H1 (cell line): ENCODE data around the gene ASCC2. TPM values are rescaled to one million over a fixed set of nuclear protein-coding genes. Genes with fewer than 3 reads are reported as not detected.

Experiments used
- CTCF ChIA-PET: fragments of 300-600 bp; sonication (Branson Sonifier 250); formaldehyde crosslinking; loops from one replicate; lab custom pipeline; 2021; ENCODE audit not compliant: partially characterized antibody; lab: Charles Lee
- POLR2A ChIA-PET: fragments of 300-600 bp; sonication (Branson Sonifier 250); formaldehyde crosslinking; loops from one replicate; lab custom pipeline; 2021; ENCODE audit warnings: inconsistent platforms; ENCODE audit not compliant: partially characterized antibody; lab: Charles Lee
- DNase-seq, 2 experiments: peaks; one replicate each; pipeline versions ENCODE4 v3.0.0 to v3.0.0-alpha.2; 2010 to 2022; ENCODE audit warnings: low spot score in 2 of 2, low read depth in 1 of 2, mixed read lengths in 1 of 2
- FAIRE-seq: peaks from 2 replicates; lab custom pipeline; 2011; peaks lifted over from hg19 to GRCh38; lab: Jason Lieb, UNC
- H2AFZ ChIP-seq: 2 replicates; pipeline ENCODE4 v1.8.1; 2012; ENCODE audit warnings: low read length, inconsistent platforms
- H2AK5ac ChIP-seq: 2 replicates; pipeline ENCODE4 v1.6.1; 2013; ENCODE audit warnings: low read depth, low read length
- H2BK120ac ChIP-seq: replicated peaks from 2 replicates; pipeline ENCODE3; 2013; ENCODE audit warnings: low read depth, low read length, inconsistent platforms
- H2BK12ac ChIP-seq: 2 replicates; pipeline ENCODE4 v1.6.1; 2013; ENCODE audit warnings: low read depth, low read length
- H2BK15ac ChIP-seq: 2 replicates; pipeline ENCODE4 v1.6.1; 2013; ENCODE audit warnings: low read length
- H2BK20ac ChIP-seq: 2 replicates; pipeline ENCODE4 v1.6.1; 2013; ENCODE audit warnings: low read length
- H2BK5ac ChIP-seq: 2 replicates; pipeline ENCODE4 v1.6.1; 2013; ENCODE audit warnings: low read depth, low read length
- H3K14ac ChIP-seq: 2 replicates; pipeline ENCODE4 v1.6.1; 2013; ENCODE audit warnings: inconsistent platforms; ENCODE audit not compliant: insufficient read length
- H3K18ac ChIP-seq: 2 replicates; pipeline ENCODE4 v1.6.1; 2013; ENCODE audit warnings: low read length; ENCODE audit errors: extremely low read depth
- H3K23ac ChIP-seq: 2 replicates; pipeline ENCODE4 v1.6.1; 2013; ENCODE audit warnings: inconsistent platforms; ENCODE audit not compliant: insufficient read length
- H3K23me2 ChIP-seq: 2 replicates; pipeline ENCODE4 v1.6.1; 2013; ENCODE audit warnings: low read depth, low read length
- H3K27ac ChIP-seq: 2 replicates; pipeline ENCODE4 v1.6.1; 2011; ENCODE audit warnings: low read depth, low read length, inconsistent platforms
- H3K27me3 ChIP-seq, 4 experiments: replicated peaks in 1 of 4; 1 replicate in 1 of 4; 2 replicates in 3 of 4; pipeline versions ENCODE4 v1.6.1 to v1.8.1; 2011 to 2013; ENCODE audit warnings: low read length in 3 of 4, mild to moderate bottlenecking in 3 of 4, inconsistent platforms in 2 of 4, mixed read lengths in 2 of 4, moderate library complexity in 1 of 4; ENCODE audit not compliant: control insufficient read depth in 3 of 4, insufficient read depth in 3 of 4; ENCODE audit errors: extremely low read depth in 1 of 4
- H3K36me3 ChIP-seq, 4 experiments: 2 replicates each; pipeline versions ENCODE4 v1.6.1 to v1.8.1; 2011 to 2013; ENCODE audit warnings: mild to moderate bottlenecking in 4 of 4, low read length in 3 of 4, moderate library complexity in 2 of 4, control low read depth in 1 of 4, inconsistent platforms in 1 of 4; ENCODE audit not compliant: insufficient read depth in 4 of 4, control insufficient read depth in 2 of 4
- H3K4ac ChIP-seq: replicated peaks from 2 replicates; pipeline ENCODE3; 2013; ENCODE audit warnings: low read length, low read depth, mixed read lengths, inconsistent platforms; ENCODE audit not compliant: insufficient read length
- H3K4me1 ChIP-seq, 4 experiments: replicated peaks in 1 of 4; 1 replicate in 1 of 4; 2 replicates in 3 of 4; pipeline versions ENCODE4 v1.6.1 to v1.8.1; 2011 to 2013; ENCODE audit warnings: low read length in 3 of 4, inconsistent platforms in 2 of 4, mixed read lengths in 1 of 4; ENCODE audit not compliant: insufficient read depth in 4 of 4, control insufficient read depth in 3 of 4
- H3K4me2 ChIP-seq, 2 experiments: 2 replicates each; pipeline versions ENCODE4 v1.6.1 to v1.8.1; 2011 to 2013; ENCODE audit warnings: low read depth in 2 of 2, low read length in 2 of 2, control low read depth in 1 of 2, inconsistent platforms in 1 of 2, mild to moderate bottlenecking in 1 of 2; ENCODE audit not compliant: insufficient read depth in 1 of 2
- H3K4me3 ChIP-seq, 4 experiments: fragments of 200-600, 300-600 bp in 1 of 4; sonication (generic), shearing (Covaris generic), sonication (Bioruptor Twin) in 1 of 4; 2 replicates each; pipeline versions ENCODE4 v1.5.1 to v1.8.1; 2011 to 2016; ENCODE audit warnings: low read length in 4 of 4, low read depth in 3 of 4, control low read depth in 2 of 4, inconsistent platforms in 2 of 4, mild to moderate bottlenecking in 2 of 4, mixed read lengths in 1 of 4, moderate library complexity in 1 of 4; ENCODE audit not compliant: insufficient read depth in 2 of 4; ENCODE audit errors: extremely low read depth in 1 of 4
- H3K56ac ChIP-seq: replicated peaks from 2 replicates; pipeline ENCODE3; 2013; ENCODE audit warnings: low read depth, mild to moderate bottlenecking, mixed read lengths, low read length, inconsistent platforms; ENCODE audit not compliant: insufficient read length
- H3K79me1 ChIP-seq: 2 replicates; pipeline ENCODE4 v1.6.1; 2013; ENCODE audit warnings: low read depth, low read length, control low read depth
- H3K79me2 ChIP-seq, 2 experiments: 2 replicates each; pipeline versions ENCODE4 v1.6.1 to v1.8.1; 2012 to 2013; ENCODE audit warnings: low read length in 2 of 2, mild to moderate bottlenecking in 2 of 2, inconsistent platforms in 1 of 2; ENCODE audit not compliant: insufficient read depth in 2 of 2, control insufficient read depth in 1 of 2
- H3K9ac ChIP-seq, 4 experiments: replicated peaks in 1 of 4; 1 replicate in 1 of 4; 2 replicates in 3 of 4; pipeline versions ENCODE4 v1.6.1 to v1.8.1; 2011 to 2013; ENCODE audit warnings: low read depth in 3 of 4, low read length in 3 of 4, control low read depth in 2 of 4, mild to moderate bottlenecking in 2 of 4, moderate library complexity in 2 of 4, inconsistent platforms in 1 of 4; ENCODE audit errors: extremely low read depth in 1 of 4
- H3K9me3 ChIP-seq, 2 experiments: 2 replicates each; pipeline versions ENCODE4 v1.6.1 to v1.8.1; 2012 to 2013; ENCODE audit warnings: mild to moderate bottlenecking in 2 of 2, moderate library complexity in 2 of 2, control low read depth in 1 of 2, inconsistent platforms in 1 of 2, low read depth in 1 of 2, low read length in 1 of 2, mixed read lengths in 1 of 2; ENCODE audit not compliant: insufficient read depth in 2 of 2
- H4K20me1 ChIP-seq, 2 experiments: replicated peaks in 1 of 2; 2 replicates each; pipeline versions ENCODE3 to v1.8.1; 2011 to 2013; ENCODE audit warnings: inconsistent platforms in 2 of 2, low read length in 2 of 2, mild to moderate bottlenecking in 1 of 2; ENCODE audit not compliant: insufficient read depth in 2 of 2, control insufficient read depth in 1 of 2
- H4K5ac ChIP-seq: 2 replicates; pipeline ENCODE4 v1.6.1; 2013; ENCODE audit warnings: low read length, low read depth, mixed read lengths, inconsistent platforms; ENCODE audit not compliant: insufficient read length
- H4K8ac ChIP-seq: 2 replicates; pipeline ENCODE4 v1.8.0; 2013; ENCODE audit warnings: mild to moderate bottlenecking, moderate library complexity, low read length, inconsistent platforms; ENCODE audit not compliant: insufficient read depth; ENCODE audit errors: extremely low read depth
- H4K91ac ChIP-seq: replicated peaks from 2 replicates; pipeline ENCODE3; 2013; ENCODE audit warnings: low read length, mixed read lengths, inconsistent platforms; ENCODE audit not compliant: insufficient read length
- CBX5 ChIP-seq: fragments of 300-800, 300-1000 bp; sonication (generic); IDR thresholded peaks from 2 replicates; pipeline ENCODE4 v1.7.1; 2016; ENCODE audit warnings: antibody characterized with exemption, low read length, low read depth
- CREB1 ChIP-seq: IDR thresholded peaks from 2 replicates; pipeline ENCODE4 v1.6.1; 2012; ENCODE audit warnings: inconsistent platforms
- GTF2F1 ChIP-seq: IDR thresholded peaks from 2 replicates; pipeline ENCODE4 v1.6.1; 2012; ENCODE audit warnings: low read depth, low read length, improper control_type of control experiment, borderline replicate concordance
- HDAC6 ChIP-seq: IDR thresholded peaks from one replicate; pipeline ENCODE4 v1.7.1; 2012; ENCODE audit warnings: low read depth, mild to moderate bottlenecking, inconsistent platforms, low read length, moderate library complexity
- JUND ChIP-seq: IDR thresholded peaks from 2 replicates; pipeline ENCODE4 v1.6.1; 2011; ENCODE audit warnings: mild to moderate bottlenecking, improper control_type of control experiment, low read length
- PHF8 ChIP-seq: fragments of 200-600 bp; sonication (generic); conservative IDR thresholded peaks from 2 replicates; pipeline ENCODE4 v1.7.1; 2012; ENCODE audit warnings: low read depth, mild to moderate bottlenecking, inconsistent platforms, low read length, moderate library complexity
- RXRA ChIP-seq: IDR thresholded peaks from 2 replicates; pipeline ENCODE4 v1.6.1; 2011; ENCODE audit warnings: low read depth, mild to moderate bottlenecking, low read length, moderate library complexity; ENCODE audit not compliant: insufficient read depth
- SP1 ChIP-seq: IDR thresholded peaks from 2 replicates; pipeline ENCODE4 v1.6.1; 2011; ENCODE audit warnings: low read depth, low read length
- SP2 ChIP-seq: IDR thresholded peaks from 2 replicates; pipeline ENCODE4 v1.6.1; 2012; ENCODE audit warnings: mild to moderate bottlenecking, low read length, inconsistent platforms
- TBP ChIP-seq: IDR thresholded peaks from 2 replicates; pipeline ENCODE4 v1.6.1; 2011; ENCODE audit warnings: low read depth, low read length, improper control_type of control experiment
- WGBS, 2 experiments: shearing (Covaris generic) in 1 of 2; methylation state at CpG; one replicate each; pipeline versions ENCODE4 v1.1.6 to v1.1.7; 2013 to 2015; ENCODE audit warnings: low lambda C conversion rate in 2 of 2, mixed read lengths in 2 of 2, inconsistent platforms in 1 of 2, low coverage in 1 of 2, missing lambda C conversion rate in 1 of 2; ENCODE audit not compliant: insufficient replicate concordance in 2 of 2, insufficient coverage in 1 of 2, insufficient read length in 1 of 2; ENCODE audit errors: extremely low coverage in 1 of 2, missing lambda C conversion rate in 1 of 2; 5-methylcytosine and 5-hydroxymethylcytosine counted together
- polyA plus RNA-seq, 7 experiments: library from polyadenylated mRNA; depleted of rRNA in 3 of 7; stranded (reverse) in 5 of 7; unstranded in 2 of 7; fragments of >200 nt in 5 of 7; fragments of 200-250 nt in 2 of 7; gene quantifications; 1 replicate in 5 of 7; 2 replicates in 1 of 7; 4 replicates in 1 of 7; pipeline versions ENCODE4 v1.2.1 to v1.2.3, GENCODE V29; 2011 to 2013; ENCODE audit warnings: missing spikeins in 2 of 7, mixed read lengths in 2 of 7
- total RNA-seq: library from RNA; stranded (reverse); fragmentation: NEBNext Ultra II Directional; extraction: Animal tissue kit (Norgen Biotek cat#: 25700); gene quantifications from 2 replicates; pipeline ENCODE4 v1.2.1, GENCODE V29; 2021

The ASCC2 gene
- total and polyA plus RNA-seq, 2 of the 8 experiments (the other 6 are each of a cell fraction or from before 2014, with no cell fraction given), result 35.0 to 35.8 TPM

GRCh38 chr22:29739346-29739875 lies 98.7 kb downstream of the ASCC2 start:
- no peak overlapping the region for H3K56ac ChIP-seq
- no peaks in the 10 kb centered on the region; the same call in 1 of the 2 replicates for H3K79me1 ChIP-seq
- peaks cover 0 to 11% (median 7%) of the 10 kb centered on the region in 4 experiments; a peak in 6 of 7 replicates for H3K4me1 ChIP-seq
- no peaks in the 10 kb centered on the region for H4K20me1 ChIP-seq
- H4K91ac ChIP-seq, result no peak overlapping the region
- H2BK5ac ChIP-seq, result no peak overlapping the region
- ChIA-PET CTCF (interaction anchor here (0.8 to 2.0 kb wide), 6 partner anchors 14 to 104 kb away, joined by 3 to 4 read pairs (median 4); no protein-coding TSS in a partner anchor), POLR2A (interaction anchor here (0.9 to 1.8 kb wide), 4 partner anchors 8 to 24 kb away, joined by 3 to 6 read pairs (median 4); no protein-coding TSS in a partner anchor)
- no peaks in the 10 kb centered on the region for H3K27me3 ChIP-seq
- H2BK15ac ChIP-seq, result no peak overlapping the region
- H4K5ac ChIP-seq, result no peak overlapping the region
- no peaks in the 10 kb centered on the region for H3K79me2 ChIP-seq
- no peak overlapping the region for H2AFZ ChIP-seq
- no peak overlapping the region for H2BK120ac ChIP-seq
- no peak overlapping the region for H3K4ac ChIP-seq
- no peak overlapping the region for H2BK20ac ChIP-seq
- DNase-seq (no peak), FAIRE-seq (no peak)
- no peak overlapping the region for H3K27ac ChIP-seq
- H4K8ac ChIP-seq, result no peak overlapping the region
- no peak overlapping the region for H3K14ac ChIP-seq
- H3K23me2 ChIP-seq, result no peaks in the 10 kb centered on the region
- H3K4me3 ChIP-seq, result no peak overlapping the region
- H3K4me2 ChIP-seq, result no peak overlapping the region
- H3K36me3 ChIP-seq, result no peaks in the 10 kb centered on the region
- TF ChIP-seq PHF8, result no peak
- TF ChIP-seq TBP, result no peak
- TF ChIP-seq HDAC6, result no peak
- TF ChIP-seq SP2, result no peak
- TF ChIP-seq CBX5, result no peak
- TF ChIP-seq CREB1, result no peak
- no peak for TF ChIP-seq GTF2F1
- TF ChIP-seq JUND, result no peak
- no peak for TF ChIP-seq SP1
- no peak for TF ChIP-seq RXRA
- WGBS, 2 experiments, result 88% methylated on average over 14 of the region's 17 CpGs; no CpG with 5 or more reads in 1 of the 2 experiments
- H2AK5ac ChIP-seq, result no peak overlapping the region
- no peak overlapping the region for H3K9ac ChIP-seq
- H3K9me3 ChIP-seq, result no peaks in the 10 kb centered on the region
- no peak overlapping the region for H2BK12ac ChIP-seq
- no peak overlapping the region for H3K23ac ChIP-seq
- no peak overlapping the region for H3K18ac ChIP-seq
